H54 (cell line): Measurements from ENCODE around the gene ARV1.

ENCODE experiments used
- DNase-seq: peaks from one replicate; pipeline ENCODE4 v3.0.0; 2011; ENCODE audit warnings: low spot score, mixed read lengths; ENCODE audit not compliant: insufficient read length
- FAIRE-seq: peaks from 3 replicates; lab custom pipeline; 2011; peaks lifted over from hg19 to GRCh38; lab: Jason Lieb, UNC
- POLR2A ChIP-seq: IDR thresholded peaks from 2 replicates; pipeline ENCODE4 v1.6.1; 2011; ENCODE audit warnings: low read depth, mild to moderate bottlenecking, low read length

The ARV1 gene

GRCh38 chr1:230978491-230979388, at the start of gene ARV1, which contains the start of gene TTC13:
Gene ARV1 (plus strand): TSS chr1:230979094. CDS start chr1:230979106, 12 bp downstream.
Gene TTC13 (minus strand): TSS chr1:230978861. CDS start chr1:230978830, 31 bp downstream.
- FAIRE-seq (peak; percentile 58), DNase-seq (peak; percentile 94)

DNA sequence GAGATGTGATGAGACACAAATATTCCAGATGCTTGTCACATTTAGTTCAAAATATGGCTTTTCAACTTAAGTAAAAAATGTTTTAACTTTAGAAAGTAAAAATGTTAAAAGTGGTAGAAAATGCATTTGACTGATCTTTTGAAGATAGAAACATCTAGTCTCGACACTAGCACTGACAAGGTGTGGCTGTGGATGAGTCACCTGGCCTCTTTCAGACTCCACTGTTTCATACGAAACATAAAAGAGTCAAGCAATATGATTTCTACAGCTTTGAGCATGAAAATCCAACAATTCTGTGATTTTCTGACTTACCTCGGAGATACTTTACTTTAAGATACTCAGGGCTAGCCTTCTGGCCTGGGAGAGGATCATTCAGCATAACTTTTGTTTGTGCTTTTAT, 47.9 kb upstream of the ARV1 start:
- no peak for TF ChIP-seq POLR2A
- FAIRE-seq, result no peak
- DNase-seq, result no peak

More at GRCh38 chr1:230978491-230979388, at the start of gene ARV1, which contains the start of gene TTC13:
- peak; percentile 96 for TF ChIP-seq POLR2A

DNA sequence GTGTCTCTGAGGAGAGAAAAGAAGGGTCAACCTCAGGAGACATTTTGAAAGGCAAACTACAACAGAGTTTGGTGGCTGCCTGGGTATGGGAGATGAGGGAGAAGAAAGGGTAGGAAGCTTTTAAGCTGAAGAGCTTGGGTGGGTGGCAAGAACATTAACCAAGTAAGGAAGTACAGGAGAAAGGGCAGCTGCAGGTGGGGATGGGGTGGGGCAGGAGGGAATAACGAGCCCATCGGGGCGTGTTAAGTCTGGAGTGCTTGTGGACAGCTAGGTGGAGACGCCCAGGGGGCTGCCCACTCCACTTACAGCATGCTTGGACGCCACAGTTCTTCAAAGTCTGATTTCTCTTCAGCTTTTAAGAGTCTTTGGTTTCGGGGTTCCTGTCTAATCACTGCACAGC, 43.0 kb upstream of the ARV1 start:
- no peak for FAIRE-seq
- no peak for TF ChIP-seq POLR2A
- no peak for DNase-seq

DNA sequence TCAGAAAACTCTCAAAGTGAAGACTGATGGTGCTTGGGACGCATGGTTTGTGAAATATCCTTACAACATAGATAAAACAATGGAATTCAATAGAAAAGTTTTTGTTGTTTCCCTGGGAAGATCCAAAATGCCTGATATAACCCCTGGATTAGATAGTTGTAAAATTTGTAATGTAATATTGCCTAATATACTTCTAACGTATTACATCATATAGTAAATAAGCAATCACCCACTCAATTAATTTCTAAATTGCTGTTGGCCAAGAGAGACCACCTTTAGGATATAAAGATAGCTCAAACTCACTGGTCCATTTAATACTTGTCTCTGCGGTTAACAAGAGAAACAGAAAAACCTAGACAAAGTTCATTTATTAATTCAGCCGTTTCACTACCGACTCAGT, 42.4 kb upstream of the ARV1 start:
- FAIRE-seq (no peak), DNase-seq (no peak)
- no peak for TF ChIP-seq POLR2A

- no peak for TF ChIP-seq POLR2A
- FAIRE-seq (no peak), DNase-seq (no peak)
Observed at GRCh38 chr1:230937371-230937770, 41.5 kb upstream of the ARV1 start.

DNA sequence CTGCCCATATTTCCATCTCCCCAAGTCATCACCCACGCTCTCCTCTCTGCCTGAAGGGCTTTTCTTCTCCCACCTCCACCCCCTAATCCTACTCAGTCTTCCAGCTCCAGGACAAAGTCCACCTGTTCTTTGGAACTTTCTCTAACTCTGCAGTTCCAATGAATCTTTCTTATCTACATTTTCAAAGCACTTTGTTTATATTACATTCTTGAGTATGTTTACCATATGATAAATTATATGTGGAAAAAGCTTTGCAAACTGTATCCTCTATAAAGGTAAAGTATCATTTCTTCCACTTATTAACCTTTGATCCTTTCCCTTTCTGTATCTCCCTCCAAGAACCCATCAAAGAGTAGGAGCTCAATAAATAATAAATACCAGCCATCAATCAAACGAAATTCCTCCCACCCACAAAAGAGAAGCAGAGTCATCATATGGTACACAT, 39.9 kb upstream of the ARV1 start:
- no peak for FAIRE-seq
- no peak for TF ChIP-seq POLR2A
- DNase-seq, result no peak

- no peak for FAIRE-seq
- no peak for TF ChIP-seq POLR2A
- no peak for DNase-seq
Observed at GRCh38 chr1:230939806-230940489, 38.9 kb upstream of the ARV1 start.

GRCh38 chr1:230940848-230941247, 38.0 kb upstream of the ARV1 start:
- DNase-seq, result no peak
- FAIRE-seq, result no peak
- no peak for TF ChIP-seq POLR2A

DNA sequence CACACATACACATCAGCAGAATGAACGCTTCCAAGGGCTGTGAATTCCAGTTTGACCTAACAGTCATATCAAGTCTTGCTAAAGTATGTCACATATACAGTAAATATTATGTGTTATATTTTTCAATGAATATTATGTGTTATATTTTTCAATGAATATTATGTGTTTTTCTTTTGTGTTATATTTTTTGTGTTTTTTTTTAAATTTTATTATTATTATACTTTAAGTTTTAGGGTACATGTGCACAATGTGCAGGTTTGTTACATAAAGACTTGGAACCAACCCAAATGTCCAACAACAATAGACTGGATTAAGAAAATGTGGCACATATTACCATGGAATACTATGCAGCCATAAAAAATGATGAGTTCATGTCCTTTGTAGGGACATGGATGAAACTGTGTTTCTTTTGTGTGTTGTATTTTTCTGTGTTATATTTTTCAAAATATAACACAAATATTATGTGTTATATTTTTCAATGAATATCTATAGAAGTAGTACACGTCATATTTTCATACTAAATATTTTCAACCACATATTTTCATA, 35.8 kb upstream of the ARV1 start:
- FAIRE-seq (no peak), DNase-seq (no peak)
- TF ChIP-seq POLR2A, result no peak

DNA sequence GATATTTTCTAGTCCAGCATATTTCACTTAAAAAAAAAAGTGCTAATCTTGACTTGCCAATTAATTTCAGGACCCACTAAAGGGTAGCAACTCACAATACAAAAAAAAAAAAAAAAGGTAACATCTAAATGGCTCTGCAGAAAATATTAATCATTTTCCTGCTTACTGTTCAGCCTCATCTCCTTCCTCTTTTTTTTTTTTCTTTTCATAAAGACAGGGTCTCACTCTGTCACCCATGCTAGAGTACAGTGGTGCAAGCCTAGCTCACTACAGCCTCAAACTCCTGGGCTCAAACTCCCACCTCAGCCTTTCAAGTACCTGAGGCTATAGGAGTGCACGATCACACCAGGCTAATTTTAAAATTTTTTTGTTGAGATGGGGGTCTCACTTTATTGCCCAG, 30.6 kb upstream of the ARV1 start:
- TF ChIP-seq POLR2A, result no peak
- FAIRE-seq (no peak), DNase-seq (no peak)

- no peak for TF ChIP-seq POLR2A
- FAIRE-seq, result no peak
- DNase-seq, result no peak
Observed at GRCh38 chr1:230948903-230949302, 30.0 kb upstream of the ARV1 start.

GRCh38 chr1:230950404-230950803, 28.5 kb upstream of the ARV1 start:
- no peak for DNase-seq
- no peak for FAIRE-seq
- TF ChIP-seq POLR2A, result no peak

DNA sequence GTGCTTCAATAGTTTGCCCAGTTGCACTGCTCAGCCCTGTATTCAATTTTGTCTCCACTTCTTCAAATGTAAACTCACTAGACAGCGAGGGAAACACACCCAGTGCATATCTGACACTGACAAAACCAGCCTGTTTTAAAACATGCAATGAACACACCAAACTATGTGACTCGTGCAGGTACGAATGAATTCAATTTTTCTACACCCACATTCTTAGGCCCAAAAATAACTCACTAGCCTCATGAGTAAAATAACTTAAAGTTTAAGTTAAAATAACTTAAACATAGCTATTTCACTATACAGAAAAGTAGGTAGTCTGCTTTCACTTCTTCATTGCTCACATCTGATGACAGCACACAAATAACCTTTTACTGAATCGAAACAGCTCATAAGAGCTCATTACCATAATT, 21.3 kb upstream of the ARV1 start:
- FAIRE-seq, result no peak
- DNase-seq, result no peak
- TF ChIP-seq POLR2A, result no peak

DNA sequence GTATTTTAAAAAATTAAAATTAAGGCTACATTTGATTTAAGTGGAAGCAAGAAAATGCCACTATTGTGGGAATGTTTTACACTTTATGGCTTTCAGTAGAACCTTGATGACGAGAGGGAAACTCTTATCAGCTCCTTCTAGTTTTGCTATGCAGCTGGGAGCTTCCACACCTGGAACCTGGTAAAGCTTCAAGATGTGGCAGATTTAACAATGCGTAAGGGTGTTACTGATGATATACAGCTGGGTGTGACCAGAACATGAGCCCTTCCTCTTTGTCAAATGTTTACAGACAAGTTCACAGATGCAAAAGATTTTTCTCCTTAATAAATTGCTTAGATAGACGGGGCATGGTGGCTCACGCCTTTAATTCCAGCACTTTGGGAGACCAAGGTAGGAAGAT, 20.5 kb upstream of the ARV1 start:
- TF ChIP-seq POLR2A, result no peak
- FAIRE-seq (no peak), DNase-seq (no peak)
